ENCODE data around the gene MED1.

MED1 gene

GRCh38 chr17:39364236-39365025 is 86.6 kb downstream of the MED1 start:
- Histone ChIP-seq H3K9me3 (no peaks in the 10 kb centered on the region), H3K27me3 (no peaks in the 10 kb centered on the region), H3K4me1 (ENCODE audit: control insufficient read depth in 1 of 2, insufficient read depth in 1 of 2, low read depth in 1 of 2, low read length in 1 of 2) (peaks cover 65 to 66% of the 10 kb centered on the region in 2 experiments), H3K27ac (peak overlapping the region; percentile 90), H3K4me3 (ENCODE audit: low read depth in 1 of 2, low read length in 1 of 2) (peak overlapping the region; percentile 54 to 58), H3K36me3 (peaks cover 2% of the 10 kb centered on the region)
- no peak for TF ChIP-seq CTCF (IDR thresholded peaks at IDR 0.05)

DNA sequence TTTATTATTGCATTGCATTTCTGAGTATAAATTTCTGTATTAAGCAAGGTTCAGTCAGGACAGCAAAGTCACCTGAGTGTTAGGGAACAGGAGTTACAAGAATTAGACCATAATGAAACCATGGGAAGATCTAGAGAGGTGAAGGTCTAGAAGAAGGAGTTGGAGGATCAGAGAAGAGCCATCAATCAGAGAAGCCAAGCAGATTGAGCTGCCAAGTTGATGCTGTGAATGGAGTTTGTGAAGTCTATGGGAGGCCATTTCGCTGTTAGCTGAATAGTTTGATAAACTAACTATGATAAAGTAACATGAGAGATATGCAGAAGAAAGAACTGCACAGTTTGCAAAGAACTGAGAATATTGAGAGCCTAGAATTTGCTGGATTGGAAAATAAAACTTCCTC is 90.0 kb downstream of the MED1 start:
- Histone ChIP-seq H3K27me3 (no peaks in the 10 kb centered on the region), H3K9me3 (no peaks in the 10 kb centered on the region), H3K36me3 (no peaks in the 10 kb centered on the region), H3K4me1 (ENCODE audit: control insufficient read depth in 1 of 2, insufficient read depth in 1 of 2, low read depth in 1 of 2, low read length in 1 of 2) (peaks cover 69 to 70% of the 10 kb centered on the region in 2 experiments), H3K4me3 (ENCODE audit: low read depth in 1 of 2, low read length in 1 of 2) (no peak overlapping the region), H3K27ac (peak overlapping the region; percentile 90)
- no peak for TF ChIP-seq CTCF (IDR thresholded peaks at IDR 0.05)

DNA sequence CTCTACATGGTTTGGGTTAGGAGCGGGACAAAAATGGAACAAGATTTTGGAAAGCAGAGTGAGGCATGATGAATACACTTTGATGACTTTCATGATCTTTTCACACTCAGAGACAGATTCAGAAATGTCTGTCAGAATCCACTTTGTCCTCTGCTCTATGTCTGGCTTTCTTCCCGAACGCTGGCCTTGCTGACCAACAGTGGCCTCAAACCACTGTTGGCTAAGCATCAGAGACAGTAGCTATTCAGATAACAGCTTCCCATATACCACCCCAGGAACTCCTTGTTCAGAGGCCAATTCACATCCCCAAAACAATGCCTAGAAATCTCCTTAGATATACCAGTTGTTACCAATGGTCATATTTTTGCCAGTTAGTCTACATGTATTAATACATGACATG is 90.5 kb downstream of the MED1 start:
- no peak for TF ChIP-seq CTCF (IDR thresholded peaks at IDR 0.05)
- Histone ChIP-seq H3K27ac (peak overlapping the region; percentile 90), H3K4me3 (ENCODE audit: low read depth in 1 of 2, low read length in 1 of 2) (no peak overlapping the region), H3K4me1 (ENCODE audit: control insufficient read depth in 1 of 2, insufficient read depth in 1 of 2, low read depth in 1 of 2, low read length in 1 of 2) (peaks cover 64% of the 10 kb centered on the region in 2 experiments), H3K9me3 (no peaks in the 10 kb centered on the region), H3K27me3 (no peaks in the 10 kb centered on the region), H3K36me3 (no peaks in the 10 kb centered on the region)

GRCh38 chr17:39359994-39360393 is 91.1 kb downstream of the MED1 start:
- no peak for TF ChIP-seq CTCF (IDR thresholded peaks at IDR 0.05)
- peak overlapping the region in 1 of 2 experiments; percentile 22 for H3K4me3 ChIP-seq (ENCODE audit: low read depth in 1 of 2, low read length in 1 of 2)
- peak overlapping the region; percentile 90 for H3K27ac ChIP-seq
- H3K27me3 ChIP-seq, result no peaks in the 10 kb centered on the region
- H3K4me1 ChIP-seq (ENCODE audit: control insufficient read depth in 1 of 2, insufficient read depth in 1 of 2, low read depth in 1 of 2, low read length in 1 of 2), result peaks cover 58 to 59% of the 10 kb centered on the region in 2 experiments
- H3K9me3 ChIP-seq, result no peaks in the 10 kb centered on the region
- H3K36me3 ChIP-seq, result no peaks in the 10 kb centered on the region

DNA sequence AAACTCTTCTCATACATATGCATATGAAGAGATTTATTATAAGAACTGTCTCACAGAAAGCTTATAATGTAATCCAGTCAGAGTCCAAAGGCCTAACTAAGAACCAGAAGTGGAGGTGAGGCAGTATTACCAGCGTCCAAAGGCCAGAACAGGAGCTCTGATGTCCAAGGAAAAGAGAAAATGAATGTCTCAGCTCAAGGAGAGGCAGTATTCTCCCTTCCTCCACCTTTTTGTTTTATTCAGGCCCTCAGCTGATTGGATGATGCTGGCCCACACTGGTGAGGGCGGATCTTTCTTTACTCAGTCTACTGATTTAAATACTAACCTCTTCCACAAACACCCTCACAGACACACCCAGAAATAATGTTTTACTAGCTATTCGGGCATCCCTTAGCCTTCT is 93.1 kb downstream of the MED1 start:
- Histone ChIP-seq H3K27ac (peak overlapping the region; percentile 90), H3K4me3 (ENCODE audit: low read depth in 1 of 2, low read length in 1 of 2) (no peak overlapping the region), H3K9me3 (no peaks in the 10 kb centered on the region), H3K36me3 (no peaks in the 10 kb centered on the region), H3K4me1 (ENCODE audit: control insufficient read depth in 1 of 2, insufficient read depth in 1 of 2, low read depth in 1 of 2, low read length in 1 of 2) (peaks cover 39 to 41% of the 10 kb centered on the region in 2 experiments), H3K27me3 (no peaks in the 10 kb centered on the region)
- no peak for TF ChIP-seq CTCF (IDR thresholded peaks at IDR 0.05)

Data from neutrophil (primary cell).